Measurements from ENCODE around the gene FBXL16. TPM values are rescaled to one million over a fixed set of nuclear protein-coding genes. Genes with fewer than 3 reads are reported as not detected.
A peak's percentile ranks its signal among the peaks of the same experiment; 100 is the strongest.

FBXL16 gene
- total and polyA plus RNA-seq, 9 of the 15 experiments (the other 6 are each of a cell fraction or from before 2014, with no cell fraction given): 0.21 to 8.2 (median 1.7) TPM

- TF ChIP-seq MGA (IDR thresholded peaks at IDR 0.05): no peak
- TF ChIP-seq IRF2 (CRISPR knock-in tag; IDR thresholded peaks at IDR 0.05): no peak
- TF ChIP-seq HMBOX1 (IDR thresholded peaks at IDR 0.05): no peak
- TF ChIP-seq TRIM25 (IDR thresholded peaks at IDR 0.05; ENCODE audit: borderline replicate concordance): no peak
- TF ChIP-seq TOE1 (IDR thresholded peaks at IDR 0.05; ENCODE audit: borderline replicate concordance): peak; percentile 10; the same call in 1 of the 2 replicates
- no peak for TF ChIP-seq TOE1 (CRISPR knock-in tag; IDR thresholded peaks at IDR 0.05; ENCODE audit: borderline replicate concordance, low read depth)
- no peak for TF ChIP-seq IRF9 (tag; IDR thresholded peaks at IDR 0.05)
- TF ChIP-seq PPARD (CRISPR knock-in tag; IDR thresholded peaks at IDR 0.05): no peak
- TF ChIP-seq U2AF1 (optimal IDR thresholded peaks at IDR 0.05; ENCODE audit: low read depth, low read length): no peak
Measured at GRCh38 chr16:678858-679813, 26.5 kb downstream of the FBXL16 start (continued).

Data from K562 (cell line).